Measurements from ENCODE around the gene PDE4B.

DNA sequence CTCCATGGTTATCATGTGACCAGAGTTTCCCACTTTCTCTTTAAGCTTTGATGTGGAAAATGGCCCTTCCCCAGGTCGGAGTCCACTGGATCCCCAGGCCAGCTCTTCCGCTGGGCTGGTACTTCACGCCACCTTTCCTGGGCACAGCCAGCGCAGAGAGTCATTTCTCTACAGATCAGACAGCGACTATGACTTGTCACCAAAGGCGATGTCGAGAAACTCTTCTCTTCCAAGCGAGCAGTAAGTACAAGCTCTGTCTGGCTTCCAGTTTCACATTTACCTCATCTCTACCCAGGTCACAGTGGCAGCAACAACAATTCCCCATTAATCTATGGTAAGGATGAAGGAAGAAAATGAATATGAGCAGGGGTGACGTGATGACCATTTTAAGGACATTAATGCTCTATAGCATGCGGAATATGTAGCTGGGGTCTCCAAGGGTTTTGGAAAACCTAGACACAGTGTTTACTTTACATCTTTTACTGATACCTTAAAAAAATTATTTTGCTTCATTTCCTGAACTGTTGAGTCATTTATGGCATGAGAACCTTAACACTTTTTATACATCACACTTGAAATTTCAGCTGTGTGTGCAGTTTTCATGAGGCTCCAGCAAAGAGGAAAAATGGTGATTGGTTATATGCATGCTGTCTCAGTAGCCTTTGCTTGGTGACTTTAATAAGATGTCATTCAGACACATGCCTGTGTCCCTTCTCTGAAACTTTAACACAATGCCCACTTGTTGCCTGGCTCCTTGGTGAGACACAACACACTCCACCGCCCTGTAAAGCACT is 454.9 kb downstream of the PDE4B start:
- TF ChIP-seq, protein P1, sequence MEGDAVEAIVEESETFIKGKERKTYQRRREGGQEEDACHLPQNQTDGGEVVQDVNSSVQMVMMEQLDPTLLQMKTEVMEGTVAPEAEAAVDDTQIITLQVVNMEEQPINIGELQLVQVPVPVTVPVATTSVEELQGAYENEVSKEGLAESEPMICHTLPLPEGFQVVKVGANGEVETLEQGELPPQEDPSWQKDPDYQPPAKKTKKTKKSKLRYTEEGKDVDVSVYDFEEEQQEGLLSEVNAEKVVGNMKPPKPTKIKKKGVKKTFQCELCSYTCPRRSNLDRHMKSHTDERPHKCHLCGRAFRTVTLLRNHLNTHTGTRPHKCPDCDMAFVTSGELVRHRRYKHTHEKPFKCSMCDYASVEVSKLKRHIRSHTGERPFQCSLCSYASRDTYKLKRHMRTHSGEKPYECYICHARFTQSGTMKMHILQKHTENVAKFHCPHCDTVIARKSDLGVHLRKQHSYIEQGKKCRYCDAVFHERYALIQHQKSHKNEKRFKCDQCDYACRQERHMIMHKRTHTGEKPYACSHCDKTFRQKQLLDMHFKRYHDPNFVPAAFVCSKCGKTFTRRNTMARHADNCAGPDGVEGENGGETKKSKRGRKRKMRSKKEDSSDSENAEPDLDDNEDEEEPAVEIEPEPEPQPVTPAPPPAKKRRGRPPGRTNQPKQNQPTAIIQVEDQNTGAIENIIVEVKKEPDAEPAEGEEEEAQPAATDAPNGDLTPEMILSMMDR (IDR thresholded peaks at IDR 0.05): no peak
- TF ChIP-seq POLR2A (IDR thresholded peaks at IDR 0.05): no peak
- TF ChIP-seq POLR2AphosphoS5 (IDR thresholded peaks at IDR 0.05): no peak
